ENCODE data around the gene ITGA1. TPM values are rescaled to one million over a fixed set of nuclear protein-coding genes. Genes with fewer than 3 reads are reported as not detected.
A peak's percentile ranks its signal among the peaks of the same experiment; 100 is the strongest.

ITGA1 gene
- total RNA-seq = 100 to 1,000 TPM in 1 of 2 donors, 10 to 100 TPM in 1; 47.0 to 187 TPM
- 10 to 100 TPM; 24.2 to 50.1 TPM for polyA plus RNA-seq

DNA sequence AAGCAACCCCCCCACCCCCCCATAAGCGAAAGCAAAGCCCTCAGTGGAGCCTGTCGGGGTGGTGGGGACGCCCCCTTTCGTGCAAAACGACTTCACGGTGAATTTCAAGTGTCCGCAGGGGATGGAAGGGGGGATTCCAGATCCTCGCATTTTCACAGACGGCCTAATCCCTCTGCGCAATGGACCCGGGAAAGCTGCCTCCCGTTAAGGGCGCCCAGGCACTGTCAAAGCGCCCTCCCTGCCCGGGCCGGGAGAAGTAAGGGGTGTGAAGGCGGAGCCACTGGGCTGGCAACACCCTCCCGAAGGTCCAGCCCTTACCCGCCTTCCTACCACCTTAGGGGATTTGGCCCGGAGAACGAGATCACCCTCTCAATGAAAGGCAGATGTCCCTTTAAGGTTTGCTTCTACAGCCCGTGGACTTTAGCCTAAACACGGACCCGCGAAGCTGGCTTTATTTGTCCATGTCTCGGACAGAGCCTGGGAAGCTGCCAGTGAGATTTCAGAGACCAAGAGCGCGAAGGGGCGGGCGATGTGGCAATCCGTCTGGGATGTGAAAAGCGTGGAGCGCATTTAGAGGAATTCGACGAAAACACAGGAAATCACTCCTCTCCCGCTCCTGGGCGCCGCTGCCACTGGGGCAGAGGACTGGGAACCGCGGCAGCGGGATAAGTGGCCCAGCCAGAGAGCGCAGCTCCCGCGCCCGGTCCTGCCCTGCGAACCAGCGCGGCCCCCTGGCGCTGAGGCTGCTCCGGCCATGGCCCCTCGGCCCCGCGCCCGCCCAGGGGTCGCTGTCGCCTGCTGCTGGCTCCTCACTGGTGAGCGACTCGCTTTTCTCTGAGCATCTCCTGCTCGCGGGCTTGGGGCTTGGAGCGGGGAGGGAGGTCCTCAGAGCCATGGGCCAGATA lies at the start of gene ITGA1, which contains the start of gene PELO:
Gene ITGA1, plus strand, starts transcription at position 317 of the 905 bp plus-strand sequence. Its CDS starts 438 bp downstream, at position 755.
Gene PELO, plus strand, starts transcription at position 317 of the 905 bp plus-strand sequence. CDS start 12,479 bp downstream, outside the sequence.
- WGBS = under 1% methylated on average over 61 of the region's 61 CpGs

More for the DNA sequence above, at the start of gene ITGA1, which contains the start of gene PELO:
- peak; percentile 74 for DNase-seq (ENCODE audit: low spot score)
- peak within 1 kb of the TSS; percentile 95 to 97 for H3K9ac ChIP-seq (ENCODE audit: low read depth in 1 of 2, low read length in 2 of 2)
- peak within 1 kb of the TSS; percentile 78 to 99 (median 98) for H3K4me3 ChIP-seq (ENCODE audit: low read depth in 1 of 3, low read length in 3 of 3)
- TF ChIP-seq EGR1 (IDR thresholded peaks at IDR 0.05; ENCODE audit: low read depth in 2 of 2) (peak in 1 of 2 donors; percentile 60), NR2F2 (IDR thresholded peaks at IDR 0.05) (peak; percentile 67), FOXA2 (IDR thresholded peaks at IDR 0.05) (no peak), RXRA (IDR thresholded peaks at IDR 0.05) (peak; percentile 89 to 90), TAF1 (conservative IDR thresholded peaks at IDR 0.05) (peak; percentile 87), GABPA (IDR thresholded peaks at IDR 0.05 in 1 of 2, conservative IDR thresholded peaks at IDR 0.05 in 1 of 2) (no peak), JUND (IDR thresholded peaks at IDR 0.05) (peak; percentile 86 to 92), RAD21 (IDR thresholded peaks at IDR 0.05) (peak in 1 of 2 donors; percentile 55), SP1 (IDR thresholded peaks at IDR 0.05) (peak; percentile 97), YY1 (IDR thresholded peaks at IDR 0.05) (peak; percentile 95), HNF4G (IDR thresholded peaks at IDR 0.05) (peak; percentile 95), HNF4A (conservative IDR thresholded peaks at IDR 0.05) (peak; percentile 98), FOXA1 (IDR thresholded peaks at IDR 0.05) (peak; percentile 19)
- TF ChIP-seq, protein P1, sequence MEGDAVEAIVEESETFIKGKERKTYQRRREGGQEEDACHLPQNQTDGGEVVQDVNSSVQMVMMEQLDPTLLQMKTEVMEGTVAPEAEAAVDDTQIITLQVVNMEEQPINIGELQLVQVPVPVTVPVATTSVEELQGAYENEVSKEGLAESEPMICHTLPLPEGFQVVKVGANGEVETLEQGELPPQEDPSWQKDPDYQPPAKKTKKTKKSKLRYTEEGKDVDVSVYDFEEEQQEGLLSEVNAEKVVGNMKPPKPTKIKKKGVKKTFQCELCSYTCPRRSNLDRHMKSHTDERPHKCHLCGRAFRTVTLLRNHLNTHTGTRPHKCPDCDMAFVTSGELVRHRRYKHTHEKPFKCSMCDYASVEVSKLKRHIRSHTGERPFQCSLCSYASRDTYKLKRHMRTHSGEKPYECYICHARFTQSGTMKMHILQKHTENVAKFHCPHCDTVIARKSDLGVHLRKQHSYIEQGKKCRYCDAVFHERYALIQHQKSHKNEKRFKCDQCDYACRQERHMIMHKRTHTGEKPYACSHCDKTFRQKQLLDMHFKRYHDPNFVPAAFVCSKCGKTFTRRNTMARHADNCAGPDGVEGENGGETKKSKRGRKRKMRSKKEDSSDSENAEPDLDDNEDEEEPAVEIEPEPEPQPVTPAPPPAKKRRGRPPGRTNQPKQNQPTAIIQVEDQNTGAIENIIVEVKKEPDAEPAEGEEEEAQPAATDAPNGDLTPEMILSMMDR (IDR thresholded peaks at IDR 0.05; ENCODE audit: low read depth, low read length, missing input control) = peak; percentile 29
- TF ChIP-seq, protein P2, sequence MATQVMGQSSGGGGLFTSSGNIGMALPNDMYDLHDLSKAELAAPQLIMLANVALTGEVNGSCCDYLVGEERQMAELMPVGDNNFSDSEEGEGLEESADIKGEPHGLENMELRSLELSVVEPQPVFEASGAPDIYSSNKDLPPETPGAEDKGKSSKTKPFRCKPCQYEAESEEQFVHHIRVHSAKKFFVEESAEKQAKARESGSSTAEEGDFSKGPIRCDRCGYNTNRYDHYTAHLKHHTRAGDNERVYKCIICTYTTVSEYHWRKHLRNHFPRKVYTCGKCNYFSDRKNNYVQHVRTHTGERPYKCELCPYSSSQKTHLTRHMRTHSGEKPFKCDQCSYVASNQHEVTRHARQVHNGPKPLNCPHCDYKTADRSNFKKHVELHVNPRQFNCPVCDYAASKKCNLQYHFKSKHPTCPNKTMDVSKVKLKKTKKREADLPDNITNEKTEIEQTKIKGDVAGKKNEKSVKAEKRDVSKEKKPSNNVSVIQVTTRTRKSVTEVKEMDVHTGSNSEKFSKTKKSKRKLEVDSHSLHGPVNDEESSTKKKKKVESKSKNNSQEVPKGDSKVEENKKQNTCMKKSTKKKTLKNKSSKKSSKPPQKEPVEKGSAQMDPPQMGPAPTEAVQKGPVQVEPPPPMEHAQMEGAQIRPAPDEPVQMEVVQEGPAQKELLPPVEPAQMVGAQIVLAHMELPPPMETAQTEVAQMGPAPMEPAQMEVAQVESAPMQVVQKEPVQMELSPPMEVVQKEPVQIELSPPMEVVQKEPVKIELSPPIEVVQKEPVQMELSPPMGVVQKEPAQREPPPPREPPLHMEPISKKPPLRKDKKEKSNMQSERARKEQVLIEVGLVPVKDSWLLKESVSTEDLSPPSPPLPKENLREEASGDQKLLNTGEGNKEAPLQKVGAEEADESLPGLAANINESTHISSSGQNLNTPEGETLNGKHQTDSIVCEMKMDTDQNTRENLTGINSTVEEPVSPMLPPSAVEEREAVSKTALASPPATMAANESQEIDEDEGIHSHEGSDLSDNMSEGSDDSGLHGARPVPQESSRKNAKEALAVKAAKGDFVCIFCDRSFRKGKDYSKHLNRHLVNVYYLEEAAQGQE (IDR thresholded peaks at IDR 0.05) = peak; percentile 86
- TF ChIP-seq, protein P3, sequence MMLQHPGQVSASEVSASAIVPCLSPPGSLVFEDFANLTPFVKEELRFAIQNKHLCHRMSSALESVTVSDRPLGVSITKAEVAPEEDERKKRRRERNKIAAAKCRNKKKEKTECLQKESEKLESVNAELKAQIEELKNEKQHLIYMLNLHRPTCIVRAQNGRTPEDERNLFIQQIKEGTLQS (IDR thresholded peaks at IDR 0.05) = no peak
- TF ChIP-seq, protein P4, sequence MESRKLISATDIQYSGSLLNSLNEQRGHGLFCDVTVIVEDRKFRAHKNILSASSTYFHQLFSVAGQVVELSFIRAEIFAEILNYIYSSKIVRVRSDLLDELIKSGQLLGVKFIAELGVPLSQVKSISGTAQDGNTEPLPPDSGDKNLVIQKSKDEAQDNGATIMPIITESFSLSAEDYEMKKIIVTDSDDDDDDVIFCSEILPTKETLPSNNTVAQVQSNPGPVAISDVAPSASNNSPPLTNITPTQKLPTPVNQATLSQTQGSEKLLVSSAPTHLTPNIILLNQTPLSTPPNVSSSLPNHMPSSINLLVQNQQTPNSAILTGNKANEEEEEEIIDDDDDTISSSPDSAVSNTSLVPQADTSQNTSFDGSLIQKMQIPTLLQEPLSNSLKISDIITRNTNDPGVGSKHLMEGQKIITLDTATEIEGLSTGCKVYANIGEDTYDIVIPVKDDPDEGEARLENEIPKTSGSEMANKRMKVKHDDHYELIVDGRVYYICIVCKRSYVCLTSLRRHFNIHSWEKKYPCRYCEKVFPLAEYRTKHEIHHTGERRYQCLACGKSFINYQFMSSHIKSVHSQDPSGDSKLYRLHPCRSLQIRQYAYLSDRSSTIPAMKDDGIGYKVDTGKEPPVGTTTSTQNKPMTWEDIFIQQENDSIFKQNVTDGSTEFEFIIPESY (IDR thresholded peaks at IDR 0.05) = peak; percentile 93
- TF ChIP-seq, protein P5, sequence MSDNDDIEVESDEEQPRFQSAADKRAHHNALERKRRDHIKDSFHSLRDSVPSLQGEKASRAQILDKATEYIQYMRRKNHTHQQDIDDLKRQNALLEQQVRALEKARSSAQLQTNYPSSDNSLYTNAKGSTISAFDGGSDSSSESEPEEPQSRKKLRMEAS (IDR thresholded peaks at IDR 0.05) = peak; percentile 97
- no peaks in the 10 kb centered on the region for H3K9me3 ChIP-seq (ENCODE audit: control insufficient read depth in 4 of 4, low read length in 3 of 4)
- peak within 1 kb of the TSS; percentile 97 to 98 for H3K27ac ChIP-seq (ENCODE audit: low read depth in 1 of 2, low read length in 2 of 2)
- H3K36me3 ChIP-seq (ENCODE audit: control insufficient read depth in 4 of 4, insufficient read depth in 3 of 4, low read depth in 1 of 4, low read length in 3 of 4) = peaks cover 0 to 6% (median 0%) of the 10 kb centered on the region in 4 donors
- no peaks in the 10 kb centered on the region for H3K27me3 ChIP-seq (ENCODE audit: control insufficient read depth in 4 of 4, insufficient read depth in 4 of 4, low read length in 3 of 4)
- H3K4me1 ChIP-seq (ENCODE audit: control insufficient read depth in 4 of 4, insufficient read depth in 4 of 4, low read length in 3 of 4) = peaks cover 0 to 40% (median 31%) of the 10 kb centered on the region in 4 donors

All from liver (tissue), 9 donors.